GM12874 (cell line): ENCODE results near the gene NR2E1.

Experiments
- CTCF ChIP-seq: IDR thresholded peaks from 2 replicates; pipeline ENCODE4 v1.5.1; 2011; ENCODE audit warnings: low read depth, mild to moderate bottlenecking, control low read depth, low read length, moderate library complexity; ENCODE audit not compliant: insufficient read depth

Gene NR2E1

DNA sequence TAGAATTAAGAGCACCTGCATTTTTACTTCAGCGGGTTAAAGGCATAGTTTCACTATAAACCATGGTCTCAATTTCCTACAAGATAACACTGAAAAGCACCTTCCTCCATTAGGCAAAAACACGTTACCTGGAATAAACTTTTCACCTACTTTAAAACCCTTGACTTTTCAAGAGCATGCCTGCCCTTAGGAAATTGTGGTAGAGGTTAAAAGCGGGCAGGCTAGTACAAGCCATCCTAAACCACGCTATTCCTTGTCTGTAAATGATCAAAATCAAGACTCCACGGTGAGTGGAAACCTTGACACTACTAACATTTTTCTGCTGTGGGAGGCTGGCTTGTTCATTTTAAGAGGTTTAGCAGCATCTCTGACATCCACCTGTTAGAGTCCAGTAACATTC, 43.9 kb downstream of the NR2E1 start:
- TF ChIP-seq CTCF = no peak

DNA sequence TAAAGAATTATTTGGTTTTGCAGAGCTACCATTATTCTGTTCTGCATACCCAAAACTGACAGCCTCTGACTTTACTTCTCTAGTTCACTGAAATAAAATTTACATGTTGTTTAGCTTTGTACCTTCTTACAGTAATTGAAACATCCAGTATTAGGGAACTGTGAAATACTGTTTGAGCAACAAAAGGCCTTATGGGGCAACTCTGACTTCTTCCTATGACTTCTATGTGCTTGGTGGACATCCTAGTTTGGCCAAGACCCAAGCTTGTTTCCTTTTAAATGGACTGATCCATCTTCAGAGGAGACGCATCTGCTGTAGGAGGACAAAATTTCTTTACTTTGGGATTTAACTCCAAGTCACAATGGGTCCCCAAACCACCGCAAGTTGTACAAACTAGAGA, 44.7 kb downstream of the NR2E1 start:
- TF ChIP-seq CTCF = no peak

DNA sequence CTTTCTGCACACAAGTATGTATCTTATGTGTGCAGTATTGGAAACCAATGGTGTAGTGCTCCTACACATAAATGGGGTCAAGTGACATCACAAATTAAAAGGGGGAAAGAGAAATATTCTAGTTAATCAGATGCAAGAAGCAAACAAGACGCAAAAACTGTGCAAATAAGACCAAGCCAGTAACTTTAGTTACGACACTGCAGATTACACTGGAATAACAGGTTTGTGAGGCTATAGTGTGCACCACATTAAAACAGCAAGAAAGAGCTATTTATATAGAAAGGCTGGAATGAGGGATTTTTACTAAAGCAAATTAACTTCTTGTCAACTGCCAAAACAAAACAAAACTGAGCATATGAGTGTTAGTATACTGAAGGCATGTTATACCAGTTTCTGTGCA, 45.8 kb downstream of the NR2E1 start:
- no peak for TF ChIP-seq CTCF

- no peak for TF ChIP-seq CTCF
These were observed 56.2 kb downstream of the NR2E1 start for GRCh38 chr6:108222064-108222463.

GRCh38 chr6:108222504-108222903, 56.7 kb downstream of the NR2E1 start:
- no peak for TF ChIP-seq CTCF

- no peak for TF ChIP-seq CTCF
These were observed 61.5 kb downstream of the NR2E1 start for GRCh38 chr6:108227290-108227689.

GRCh38 chr6:108228416-108228815, 62.6 kb downstream of the NR2E1 start:
- no peak for TF ChIP-seq CTCF

GRCh38 chr6:108235127-108235526, 69.3 kb downstream of the NR2E1 start:
- no peak for TF ChIP-seq CTCF
